HepG2 (cell line): Measurements from ENCODE around the gene CIAPIN1. TPM values are rescaled to one million over a fixed set of nuclear protein-coding genes. Genes with fewer than 3 reads are reported as not detected.

Source experiments
- E2F1 ChIP-seq: sonication (generic); formaldehyde crosslinking; IDR thresholded peaks from 2 replicates; pipeline ENCODE4 v1.5.0; 2020; ENCODE audit warnings: missing genetic modification reagents
- GFI1 ChIP-seq: sonication (generic); formaldehyde crosslinking; IDR thresholded peaks from 2 replicates; pipeline ENCODE4 v1.5.0; 2020; ENCODE audit warnings: missing genetic modification reagents, mild to moderate bottlenecking, borderline replicate concordance
- MIXL1 ChIP-seq: IDR thresholded peaks from 2 replicates; pipeline ENCODE4 v1.6.1; 2016
- SKIL ChIP-seq: sonication (generic); formaldehyde crosslinking; IDR thresholded peaks from 2 replicates; pipeline ENCODE4 v1.8.0; 2022; ENCODE audit warnings: missing genetic modification reagents, mild to moderate bottlenecking, moderate library complexity, borderline replicate concordance
- SMAD3 ChIP-seq: sonication (generic); formaldehyde crosslinking; IDR thresholded peaks from 2 replicates; pipeline ENCODE4 v1.4.0; 2020; ENCODE audit warnings: missing genetic modification reagents
- SNAPC4 ChIP-seq: sonication (generic); formaldehyde crosslinking; IDR thresholded peaks from 2 replicates; pipeline ENCODE4 v1.4.0; 2020; ENCODE audit warnings: mild to moderate bottlenecking, missing genetic modification reagents
- TBX2 ChIP-seq: sonication (generic); formaldehyde crosslinking; IDR thresholded peaks from 2 replicates; pipeline ENCODE4 v1.5.0; 2020; ENCODE audit warnings: missing genetic modification reagents, mild to moderate bottlenecking, borderline replicate concordance
- ZBTB20 ChIP-seq: sonication (generic); formaldehyde crosslinking; IDR thresholded peaks from 2 replicates; pipeline ENCODE4 v1.8.1; 2023; ENCODE audit warnings: missing genetic modification reagents, low read depth, mild to moderate bottlenecking, borderline replicate concordance
- ZNF251 ChIP-seq: sonication (generic); formaldehyde crosslinking; IDR thresholded peaks from 2 replicates; pipeline ENCODE4 v1.9.0; 2021; ENCODE audit warnings: mild to moderate bottlenecking, missing genetic modification reagents
- ZNF256 ChIP-seq: sonication (generic); formaldehyde crosslinking; conservative IDR thresholded peaks from 2 replicates; pipeline ENCODE4 v1.4.0; 2020; ENCODE audit warnings: missing genetic modification reagents
- ZNF354B ChIP-seq: sonication (generic); formaldehyde crosslinking; IDR thresholded peaks from 2 replicates; pipeline ENCODE4 v1.8.0; 2022; ENCODE audit warnings: mild to moderate bottlenecking, missing genetic modification reagents
- ZNF501 ChIP-seq: sonication (generic); formaldehyde crosslinking; IDR thresholded peaks from 2 replicates; pipeline ENCODE4 v1.5.1; 2020; ENCODE audit warnings: mild to moderate bottlenecking, moderate library complexity, missing genetic modification reagents
- ZNF569 ChIP-seq: sonication (generic); formaldehyde crosslinking; IDR thresholded peaks from 2 replicates; pipeline ENCODE4 v1.5.0; 2020; ENCODE audit warnings: mild to moderate bottlenecking, missing genetic modification reagents, moderate library complexity, borderline replicate concordance
- ZNF792 ChIP-seq: IDR thresholded peaks from 2 replicates; pipeline ENCODE4 v1.6.1; 2016
- polyA plus RNA-seq, 8 experiments: library from polyadenylated mRNA; depleted of rRNA in 3 of 8; stranded (reverse) in 7 of 8; unstranded in 1 of 8; fragments of >200 nt; fragmentation: Illumina TruSeq in 4 of 8; extraction: Trizol in 4 of 8; gene quantifications; 2 replicates each; pipeline versions ENCODE4 v1.2.1 to v1.2.3, GENCODE V29; 2011 to 2016; ENCODE audit warnings: low read depth in 4 of 8, missing spikeins in 1 of 8, mixed read lengths in 1 of 8; ENCODE audit not compliant: insufficient read depth in 1 of 8
- total RNA-seq, 5 experiments: library from RNA; depleted of rRNA; stranded (reverse); fragments of >200 nt; fragmentation: Illumina TruSeq; extraction: Trizol; gene quantifications; 2 replicates each; pipeline ENCODE4 v1.2.3, GENCODE V29; 2016; ENCODE audit warnings: low read depth in 1 of 5
- TF ChIP-seq, protein P1 (sequence below): sonication (generic); formaldehyde crosslinking; IDR thresholded peaks from 2 replicates; pipeline ENCODE4 v1.8.0; 2022; ENCODE audit warnings: mild to moderate bottlenecking, missing genetic modification reagents, borderline replicate concordance

The CIAPIN1 gene
- total and polyA plus RNA-seq, 2 of the 13 experiments (the other 11 are each of a cell fraction or from before 2014, with no cell fraction given): 69.3 to 89.7 TPM

DNA sequence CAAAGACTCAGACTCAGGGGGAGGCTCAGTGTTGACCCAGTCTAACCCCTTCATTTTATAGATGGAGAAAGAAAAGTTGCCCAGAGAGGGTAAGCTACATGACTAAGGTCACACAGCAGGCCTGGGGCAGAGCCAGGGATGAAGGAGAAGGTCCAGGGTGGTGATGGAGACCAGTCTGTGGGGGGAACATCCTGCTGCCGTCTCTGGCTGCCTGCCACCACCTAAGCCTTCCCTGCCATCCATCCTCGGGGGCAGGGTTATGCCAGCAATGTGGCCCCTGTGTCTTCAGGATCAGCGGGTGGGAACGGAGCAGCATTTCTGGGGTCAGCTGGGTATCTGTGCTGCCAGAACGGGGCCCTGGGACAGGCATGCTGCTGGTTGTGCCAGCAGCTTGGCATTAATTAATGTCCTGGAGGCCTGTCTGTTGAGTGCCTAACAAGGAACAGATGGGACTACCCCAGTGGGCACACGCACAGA, 33.6 kb upstream of the CIAPIN1 start (continued):
- TF ChIP-seq SNAPC4 (CRISPR knock-in tag) (0 out of 2 replicates have a peak, but pooled peaks have one; percentile 12), TBX2 (CRISPR knock-in tag) (0 out of 2 replicates have a peak, but pooled peaks have one; percentile 0), MIXL1 (CRISPR knock-in tag) (no peak), ZNF354B (CRISPR knock-in tag) (peak; percentile 46; the same call in 1 of the 2 replicates), SMAD3 (CRISPR knock-in tag) (no peak), SKIL (CRISPR knock-in tag) (peak; percentile 4; the same call in 1 of the 2 replicates), ZNF569 (CRISPR knock-in tag) (no peak), E2F1 (CRISPR knock-in tag) (no peak), ZNF792 (CRISPR knock-in tag) (no peak), GFI1 (CRISPR knock-in tag) (no peak), ZNF256 (CRISPR knock-in tag) (no peak), ZNF251 (CRISPR knock-in tag) (no peak), ZNF501 (CRISPR knock-in tag) (peak; percentile 6; the same call in 1 of the 2 replicates), ZBTB20 (CRISPR knock-in tag) (no peak)
- TF ChIP-seq, protein P1, sequence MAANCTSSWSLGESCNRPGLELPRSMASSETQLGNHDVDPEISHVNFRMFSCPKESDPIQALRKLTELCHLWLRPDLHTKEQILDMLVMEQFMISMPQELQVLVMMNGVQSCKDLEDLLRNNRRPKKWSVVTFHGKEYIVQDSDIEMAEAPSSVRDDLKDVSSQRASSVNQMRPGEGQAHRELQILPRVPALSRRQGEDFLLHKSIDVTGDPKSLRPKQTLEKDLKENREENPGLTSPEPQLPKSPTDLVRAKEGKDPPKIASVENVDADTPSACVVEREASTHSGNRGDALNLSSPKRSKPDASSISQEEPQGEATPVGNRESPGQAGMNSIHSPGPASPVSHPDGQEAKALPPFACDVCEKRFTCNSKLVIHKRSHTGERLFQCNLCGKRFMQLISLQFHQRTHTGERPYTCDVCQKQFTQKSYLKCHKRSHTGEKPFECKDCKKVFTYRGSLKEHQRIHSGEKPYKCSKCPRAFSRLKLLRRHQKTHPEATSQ (CRISPR knock-in tag): no peak
